ENCODE data around the gene MYH11. TPM values are rescaled to one million over a fixed set of nuclear protein-coding genes. Genes with fewer than 3 reads are reported as not detected.
"Not testable (repeated sequence)": the region's sequence is repeated elsewhere in the genome, so short reads cannot be mapped to it uniquely, and the experiment has no call there.

Gene MYH11
- total RNA-seq, 1 donor from 2014 or later = 21.6 TPM

DNA sequence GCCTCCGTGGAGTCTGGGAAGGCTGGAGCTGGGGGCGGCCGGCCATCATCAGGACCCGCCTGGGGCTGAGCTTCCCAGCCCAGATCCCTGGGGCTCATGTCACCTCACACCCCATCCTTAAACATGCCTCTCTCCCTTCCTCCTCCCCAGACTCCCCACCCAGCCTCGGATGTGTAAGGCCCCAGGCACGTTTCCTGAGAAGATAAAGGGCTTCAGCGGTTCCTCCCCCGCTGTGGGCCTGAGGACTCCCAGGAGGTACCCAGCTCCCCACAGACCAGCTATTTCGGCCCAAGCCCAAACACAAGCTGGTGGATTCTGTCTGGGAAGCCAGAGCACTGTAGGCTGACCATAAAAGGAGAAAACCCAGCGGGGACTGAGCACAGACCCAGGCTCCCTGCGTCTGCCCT lies 49.2 kb downstream of the MYH11 start:
- no peak for ATAC-seq

DNA sequence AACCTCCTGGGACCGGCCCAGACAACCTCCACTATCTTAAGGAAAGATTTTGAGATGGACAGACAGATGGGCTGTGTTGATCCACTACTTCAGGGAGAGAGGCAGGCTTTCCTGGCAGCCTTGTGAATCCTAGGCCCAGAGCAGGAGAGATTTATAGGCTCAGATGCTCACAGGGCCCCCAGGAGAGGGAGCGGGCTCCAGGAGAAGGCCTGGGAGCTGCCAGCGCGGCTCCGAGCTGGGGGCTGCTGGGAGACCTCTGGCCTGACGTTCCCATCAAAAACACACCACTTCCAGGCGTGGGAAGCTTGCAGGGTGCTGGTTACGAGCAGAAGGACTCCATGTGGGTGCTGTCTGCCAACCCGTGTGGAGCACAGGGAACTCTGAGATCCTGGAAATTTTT lies 53.2 kb downstream of the MYH11 start:
- ATAC-seq = no peak

DNA sequence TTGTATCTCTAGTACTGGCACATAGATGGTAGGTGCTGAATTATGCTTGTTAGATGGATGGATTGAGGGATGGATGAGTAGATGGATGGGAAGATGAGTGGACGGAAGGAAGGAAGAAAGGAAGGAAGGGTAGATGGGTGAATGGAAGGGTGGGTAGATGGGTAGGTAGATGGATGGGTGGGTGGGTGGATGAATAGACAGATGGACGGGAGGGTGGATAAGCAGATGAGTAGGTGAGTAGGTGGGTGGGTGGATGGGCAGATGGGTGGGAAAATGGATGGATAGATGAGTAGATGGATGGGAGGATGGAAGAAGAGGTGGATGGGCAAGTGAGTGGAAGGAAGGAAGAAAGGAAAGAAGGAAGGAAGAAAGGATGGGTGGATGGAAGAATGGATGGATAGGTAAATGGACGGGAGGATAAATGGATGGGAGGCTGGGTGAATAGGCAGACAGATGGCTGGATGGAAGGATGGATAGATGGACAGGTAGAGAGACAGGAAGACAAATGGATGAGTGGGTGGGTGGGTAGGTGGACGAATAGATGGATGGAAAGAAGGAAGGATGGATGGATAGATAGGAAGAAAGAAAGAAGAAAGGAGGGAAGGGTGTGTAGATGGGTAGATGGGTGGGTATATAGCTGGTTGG lies 56.9 kb downstream of the MYH11 start:
- ATAC-seq = no peak

DNA sequence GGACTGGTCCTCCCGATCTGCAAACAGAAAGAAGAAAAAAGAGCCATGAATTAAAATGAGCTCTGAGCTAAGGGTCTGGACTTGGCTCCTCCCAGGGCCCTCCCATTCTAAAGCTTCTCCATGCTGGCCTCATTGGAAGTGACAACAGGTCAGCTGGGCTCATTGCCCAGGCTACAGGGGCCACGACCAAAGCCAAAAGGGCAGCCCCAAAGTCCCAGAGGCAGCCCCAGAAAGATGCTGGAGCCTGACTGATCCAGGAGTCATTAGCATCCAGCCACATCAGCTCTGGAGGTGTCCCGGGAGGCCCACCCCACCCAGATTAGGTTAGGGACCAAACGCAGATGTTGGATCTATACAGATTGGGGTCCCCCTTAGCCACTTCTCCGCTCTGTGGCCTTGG lies 58.2 kb downstream of the MYH11 start:
- ATAC-seq = no peak

DNA sequence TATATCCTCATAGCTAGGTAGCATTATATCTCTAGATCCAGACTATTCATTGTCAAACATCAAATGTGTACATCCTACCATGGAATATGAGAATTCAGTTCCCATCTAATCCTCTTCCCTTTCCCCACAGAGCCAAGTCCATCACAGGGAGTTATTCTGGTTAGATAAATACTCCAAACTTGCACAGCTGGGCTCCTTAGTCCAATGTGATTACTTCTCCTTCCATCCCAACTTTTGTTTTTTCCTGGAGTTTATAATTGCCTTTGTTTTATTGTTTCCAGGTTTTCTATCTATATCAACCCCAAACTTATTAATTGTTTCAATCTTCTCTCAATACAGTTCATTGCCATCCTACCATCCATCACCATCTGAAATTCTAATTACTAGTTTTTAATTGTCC lies 59.9 kb downstream of the MYH11 start:
- ATAC-seq = no peak

DNA sequence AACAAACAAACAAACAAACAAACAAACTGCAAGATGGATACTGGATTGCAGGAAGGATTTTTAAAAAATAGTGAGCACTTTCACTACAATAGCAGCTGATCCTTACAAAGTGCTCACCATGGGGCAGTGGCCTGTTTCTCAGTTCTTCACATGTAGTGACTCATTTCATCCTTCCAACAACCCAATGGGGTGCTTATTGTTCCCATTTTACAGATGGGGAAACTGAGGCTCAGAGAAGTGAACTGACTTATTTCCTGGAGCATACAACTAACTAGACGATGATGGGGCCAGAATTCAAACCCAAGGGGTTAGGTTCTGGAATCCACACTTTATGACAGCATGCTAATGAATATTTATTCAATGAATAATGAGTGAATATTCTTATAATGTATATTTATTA lies 61.2 kb downstream of the MYH11 start:
- no peak for ATAC-seq

DNA sequence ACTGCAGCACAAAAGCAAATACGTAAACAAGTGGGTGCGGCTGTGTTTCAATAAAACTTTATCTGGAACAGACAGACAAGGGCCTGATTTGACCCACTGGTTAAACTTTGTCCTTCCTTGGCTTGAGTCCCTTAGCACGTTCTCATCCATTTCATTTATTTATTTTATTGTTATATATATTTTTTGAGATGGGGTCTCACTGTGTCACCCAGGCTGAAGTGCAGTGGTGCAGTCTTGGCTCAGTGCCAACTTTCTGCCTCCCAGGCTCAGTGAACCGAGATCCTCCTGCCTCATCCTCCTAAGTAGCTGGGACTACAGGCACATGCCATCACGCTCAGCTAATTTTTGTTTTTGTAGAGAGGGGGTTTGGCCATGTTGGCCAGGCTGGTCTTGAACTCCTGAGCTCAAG lies 64.3 kb downstream of the MYH11 start:
- no peak for ATAC-seq

DNA sequence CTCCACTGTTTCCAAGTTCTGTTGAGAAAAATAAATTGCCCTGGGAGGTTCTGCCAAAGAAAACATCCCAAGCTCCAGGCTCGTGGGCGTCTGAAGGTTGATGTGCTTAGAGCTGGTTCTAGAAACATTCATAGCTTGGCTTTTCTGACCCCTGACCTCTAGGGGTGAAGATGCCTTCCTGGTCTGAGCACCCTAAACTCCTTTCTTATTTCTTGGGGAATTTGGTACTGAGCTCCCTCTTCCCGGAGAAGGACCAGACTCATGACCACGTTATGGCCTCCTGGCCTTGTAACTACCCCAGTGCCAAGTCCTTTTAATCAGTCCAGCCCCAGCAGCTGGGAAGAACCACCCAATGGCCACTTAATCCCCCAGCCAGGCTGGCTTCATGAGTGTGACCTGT lies 66.4 kb downstream of the MYH11 start:
- ATAC-seq = no peak

DNA sequence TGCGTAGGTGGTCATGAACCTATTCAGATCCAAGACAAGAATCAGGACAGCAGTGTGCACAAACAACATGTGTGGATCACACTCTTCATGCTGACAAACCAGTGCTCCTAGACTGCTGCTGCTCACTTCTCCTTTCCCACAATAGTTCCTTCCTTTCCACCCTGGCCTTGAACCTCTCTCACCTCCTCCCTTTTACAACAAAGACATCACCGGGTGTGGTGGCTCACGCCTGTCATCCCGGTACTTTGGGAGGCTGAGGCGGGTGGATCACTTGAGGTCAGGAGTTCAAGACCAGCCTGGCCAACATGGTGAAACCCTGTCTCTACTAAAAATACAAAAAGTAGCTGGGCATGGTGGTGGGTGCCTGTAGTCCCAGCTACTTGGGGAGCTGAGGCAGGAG lies 67.0 kb downstream of the MYH11 start:
- not testable (repeated sequence) for ATAC-seq

DNA sequence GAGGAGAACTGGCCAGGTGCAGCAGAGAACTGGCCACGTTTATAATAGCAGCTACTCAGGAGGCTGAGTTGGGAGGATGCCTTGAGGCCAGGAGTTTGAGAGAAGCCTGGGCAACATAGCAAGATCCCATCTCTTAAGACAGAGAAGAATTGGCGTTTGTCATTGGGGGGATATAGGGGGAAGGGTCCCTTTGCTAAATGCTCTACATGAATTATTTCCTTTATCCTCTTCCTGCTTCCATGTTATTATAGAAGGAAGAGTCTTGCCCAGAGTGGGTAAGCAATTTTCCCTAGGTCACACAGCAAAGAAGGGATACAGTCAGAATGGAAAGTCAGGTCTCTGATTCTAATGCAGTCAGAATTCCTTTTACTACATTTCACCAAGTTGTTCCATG lies 68.0 kb downstream of the MYH11 start:
- ATAC-seq = no peak

DNA sequence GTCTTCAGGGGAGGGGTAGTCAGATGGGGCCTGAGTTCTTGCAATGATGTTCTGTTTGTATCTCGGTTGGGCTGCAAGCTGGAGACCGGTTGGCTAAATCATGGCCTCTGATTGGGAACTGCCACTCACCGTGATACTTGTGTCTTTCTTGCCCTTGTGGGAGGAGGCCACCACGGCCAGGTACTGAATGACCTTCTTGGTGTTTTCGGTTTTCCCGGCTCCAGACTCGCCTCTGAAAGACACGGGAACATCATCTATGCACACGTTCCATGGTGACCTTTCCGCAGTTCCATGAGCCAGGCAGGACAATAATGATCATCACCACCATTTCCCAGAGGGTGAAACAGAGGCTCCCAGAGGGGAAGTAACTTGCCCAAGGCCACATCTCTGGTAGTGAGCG lies 70.3 kb downstream of the MYH11 start:
- ATAC-seq = no peak

DNA sequence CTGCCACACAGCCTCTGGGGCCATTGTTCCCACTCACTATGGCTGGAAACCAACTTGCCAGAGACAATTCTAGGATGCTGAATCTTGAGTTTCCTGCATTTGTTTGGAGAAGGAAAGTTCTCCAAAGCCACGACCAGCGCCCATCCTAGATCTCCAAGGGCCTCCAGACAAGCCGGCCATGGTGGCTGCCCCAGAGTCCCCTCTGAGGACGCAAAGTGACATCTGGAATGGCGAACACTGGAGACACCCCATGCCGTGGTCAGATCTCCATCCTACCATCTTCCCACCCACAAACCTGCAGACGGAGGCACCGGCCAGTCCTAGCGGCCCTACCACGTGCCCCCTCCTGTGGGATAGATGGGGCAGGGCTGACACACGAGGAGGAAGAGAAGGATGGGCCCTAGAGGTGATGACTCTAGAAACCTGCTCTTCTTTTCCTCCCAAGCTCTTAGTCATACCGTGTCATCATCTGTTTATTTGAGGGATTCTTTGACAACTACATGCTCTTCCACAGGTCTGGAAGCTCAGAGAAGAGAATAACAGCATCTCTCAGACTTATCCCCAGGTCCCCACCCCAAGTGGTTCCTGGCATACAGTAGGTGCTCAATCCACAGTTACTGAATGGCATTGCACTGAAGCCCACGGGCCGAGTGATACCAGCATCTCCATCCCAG lies 71.3 kb downstream of the MYH11 start:
- ATAC-seq = no peak

DNA sequence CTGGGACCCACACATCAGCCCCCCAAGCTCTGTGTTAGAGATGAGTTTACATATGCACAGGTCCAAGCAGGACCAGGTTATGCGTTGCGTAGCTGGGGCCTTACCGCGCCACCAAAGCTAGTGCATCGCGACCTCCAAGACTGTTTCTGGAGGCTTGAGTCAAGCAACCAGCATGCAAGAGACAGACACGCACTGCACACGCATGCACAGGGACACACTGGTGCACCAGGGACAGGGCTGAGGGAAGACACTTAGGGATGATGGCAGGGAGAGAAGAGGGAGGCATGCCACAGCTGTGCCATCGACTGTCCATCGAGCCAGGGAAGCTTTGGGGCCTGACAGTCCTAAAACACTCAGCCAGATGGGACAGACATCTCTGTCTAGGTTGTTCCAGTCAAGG lies 72.8 kb downstream of the MYH11 start:
- ATAC-seq = no peak

DNA sequence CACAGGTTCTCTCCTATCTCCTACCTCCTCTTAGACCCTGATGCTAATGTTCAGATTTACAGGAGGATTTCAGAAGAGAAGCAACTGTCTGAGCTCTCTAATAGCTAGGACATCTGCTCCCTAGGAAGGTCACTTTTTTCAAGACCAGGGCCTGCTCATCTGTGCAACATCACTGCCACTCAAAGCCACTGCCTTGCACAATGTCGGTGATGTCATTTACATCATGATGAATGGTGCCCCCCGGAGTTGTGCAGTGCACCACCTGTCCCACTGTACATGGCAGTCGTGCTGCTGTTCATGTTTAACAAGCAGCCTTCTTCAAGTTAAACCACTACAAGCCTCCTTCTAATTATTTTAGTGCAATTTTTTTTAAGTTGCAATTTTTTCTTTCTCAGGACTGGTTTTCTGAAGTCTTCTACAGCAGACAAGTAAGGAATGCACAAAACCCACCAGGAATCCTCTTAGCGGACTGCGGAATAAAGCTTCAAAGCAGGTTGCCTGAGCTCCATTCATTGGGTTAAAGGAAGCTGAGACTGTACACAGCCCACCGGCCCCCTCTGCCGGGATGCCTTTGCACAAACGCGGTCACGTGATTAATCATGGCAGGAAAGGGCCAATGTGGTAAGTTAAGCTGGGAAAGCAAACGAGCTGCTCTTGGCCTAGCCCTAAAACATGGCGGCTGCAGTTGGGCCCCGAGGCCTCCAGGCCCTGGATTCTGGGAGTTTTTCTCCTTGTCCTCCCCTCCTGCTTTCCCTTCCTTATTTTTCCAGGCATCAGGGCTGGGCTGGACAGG lies 74.1 kb downstream of the MYH11 start:
- no peak for ATAC-seq

DNA sequence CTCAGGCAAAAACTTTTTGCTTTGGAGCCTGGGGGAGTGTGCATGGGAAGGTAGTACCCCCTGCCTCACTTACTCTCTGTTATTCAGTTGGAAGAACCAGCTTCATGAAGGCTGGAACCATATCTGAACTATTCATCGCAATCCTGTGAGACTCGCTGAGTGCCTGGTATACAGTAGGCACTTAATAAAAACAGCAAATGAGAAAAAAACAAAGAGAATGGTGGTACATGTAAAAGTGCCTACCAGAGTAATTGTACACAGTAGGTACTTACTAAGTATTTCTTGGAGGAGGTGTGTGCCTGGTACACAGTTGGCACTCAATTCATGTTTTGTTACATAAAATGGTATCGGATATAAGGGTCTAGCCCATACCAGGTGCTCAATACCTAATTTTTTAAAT lies 75.2 kb downstream of the MYH11 start:
- ATAC-seq = no peak

DNA sequence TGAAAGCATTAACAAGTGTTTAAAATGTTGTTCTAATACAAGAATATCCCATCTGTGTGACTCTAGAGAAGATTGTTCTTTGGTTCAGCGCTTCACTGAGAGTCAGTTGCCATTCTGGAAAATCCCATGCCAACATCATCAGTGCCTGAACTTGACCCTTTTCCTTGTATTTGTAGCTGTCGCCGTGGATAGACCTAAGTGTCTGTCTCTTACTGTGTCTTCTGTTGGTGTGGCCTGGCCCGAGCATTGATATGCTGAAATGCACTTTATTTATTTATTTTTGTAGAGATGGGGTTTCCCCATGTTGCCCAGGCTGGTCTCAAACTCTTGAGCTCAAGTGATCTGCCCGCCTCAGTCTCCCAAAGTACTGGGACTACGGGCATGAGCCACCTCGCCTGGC lies 76.0 kb downstream of the MYH11 start:
- ATAC-seq = no peak

DNA sequence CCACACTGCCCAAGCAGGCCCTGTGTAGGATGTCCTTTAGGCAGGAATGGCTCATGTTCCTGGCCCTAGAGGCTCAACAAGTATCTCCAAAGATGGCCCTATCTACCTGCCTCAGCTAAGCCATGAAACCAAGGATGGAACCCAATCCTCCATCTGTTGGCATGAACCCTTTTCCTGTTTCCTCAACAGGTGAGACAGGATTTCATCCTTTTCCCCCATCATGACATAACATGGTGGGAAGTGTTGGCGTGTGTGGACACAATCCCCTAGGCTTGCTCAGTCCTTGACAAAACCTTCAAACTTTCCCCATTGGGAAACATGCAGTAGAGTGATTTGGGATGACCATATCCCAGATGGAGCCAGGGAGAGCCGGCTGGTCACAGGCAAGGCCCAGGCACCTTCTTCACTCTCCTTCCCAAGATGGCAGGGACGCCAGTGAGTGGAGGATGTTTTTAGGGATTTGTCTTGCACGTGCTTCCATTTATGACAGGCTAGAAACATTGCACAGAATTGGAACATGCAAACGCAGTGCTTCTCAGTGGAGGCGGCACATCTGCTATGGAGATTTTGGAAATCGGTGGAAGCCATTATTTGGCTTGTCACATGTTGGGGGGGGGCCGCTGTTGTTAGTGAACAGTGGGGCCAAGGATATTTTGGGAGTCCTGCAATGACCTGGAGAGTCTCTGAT lies 77.0 kb downstream of the MYH11 start:
- ATAC-seq = no peak

DNA sequence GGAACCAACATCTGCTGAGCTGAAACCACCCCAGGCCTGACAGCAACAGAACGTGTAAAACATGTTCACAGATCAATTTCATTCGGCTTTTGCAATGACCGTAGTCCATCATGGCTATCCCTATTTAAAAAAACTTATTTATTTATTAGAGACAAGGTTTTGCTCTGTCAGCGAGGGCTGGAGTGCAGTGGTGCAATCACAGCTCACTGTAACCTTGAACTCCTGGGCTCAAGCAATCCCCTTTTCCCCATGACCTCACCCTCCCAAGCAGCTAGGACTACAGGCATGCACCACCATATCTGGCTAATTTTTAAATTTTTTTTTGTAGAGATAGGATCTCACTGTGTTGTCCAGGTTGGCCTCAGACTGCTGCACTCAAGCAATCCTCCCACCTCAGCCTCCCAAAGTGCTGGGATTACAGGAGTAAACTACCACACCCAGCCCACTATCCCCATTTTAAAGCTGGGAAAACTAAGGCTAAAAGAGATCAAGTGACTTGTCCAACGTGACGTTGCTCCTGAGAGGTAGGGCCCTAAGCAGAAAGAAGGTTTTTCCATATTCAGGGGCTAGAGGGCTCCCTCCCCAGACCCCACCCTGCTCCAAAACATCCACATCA lies 77.7 kb downstream of the MYH11 start:
- ATAC-seq = no peak

DNA sequence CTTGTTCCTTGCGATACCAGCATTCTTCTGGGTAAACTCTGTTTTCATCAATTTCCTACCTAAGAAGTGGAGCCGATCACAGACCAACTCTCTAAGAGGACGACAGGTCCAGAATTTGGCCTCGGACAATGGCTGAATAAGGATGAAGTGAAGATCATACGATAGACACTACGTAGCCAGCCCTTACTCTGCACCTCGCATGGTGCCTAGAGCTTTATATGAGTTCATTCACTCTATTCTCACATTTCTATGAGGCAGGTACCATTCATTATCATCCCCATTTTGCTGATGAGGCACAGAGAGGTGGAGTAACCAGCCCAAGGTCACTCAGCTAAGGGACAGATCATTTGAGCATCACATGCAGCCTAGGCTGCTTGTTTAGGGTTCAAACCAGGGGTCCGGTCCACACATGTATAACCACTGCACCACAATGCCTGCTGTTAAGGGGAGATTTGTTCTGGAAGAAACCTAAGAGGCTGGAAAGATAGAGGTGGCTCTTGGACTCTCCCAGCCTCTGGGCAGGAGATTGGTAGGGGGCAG lies 78.6 kb downstream of the MYH11 start:
- no peak for ATAC-seq

DNA sequence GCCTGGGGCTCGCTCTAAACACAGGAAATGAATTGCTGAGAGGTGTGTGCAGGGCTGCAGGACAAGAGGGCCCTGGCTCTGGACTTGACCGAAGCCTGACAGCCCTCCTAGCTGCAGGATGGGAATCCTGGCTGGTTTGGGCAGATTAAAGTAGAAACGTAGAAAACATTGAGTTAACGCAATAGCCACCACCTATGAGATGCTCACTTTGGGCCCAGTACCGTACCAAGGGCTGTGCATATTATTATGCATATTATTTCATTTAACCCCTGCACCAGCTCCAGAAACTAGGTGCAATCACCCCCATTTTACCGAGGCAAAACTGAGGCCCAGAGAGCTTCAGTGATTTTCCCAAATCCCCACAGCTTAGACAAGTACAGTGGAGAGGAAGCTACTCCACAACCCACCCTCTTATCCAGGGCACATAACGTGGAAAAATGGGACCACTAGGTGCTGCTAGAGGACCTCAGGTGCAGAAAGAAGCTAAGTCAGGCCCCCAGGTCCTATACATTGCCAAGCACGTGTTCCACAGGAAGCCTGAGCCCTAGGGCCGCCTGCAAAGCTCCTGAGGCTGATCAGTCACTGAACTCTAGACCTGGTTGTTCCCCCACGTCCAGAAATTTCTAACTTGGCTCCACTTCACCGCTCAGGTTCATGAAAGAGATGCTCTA lies 79.2 kb downstream of the MYH11 start:
- ATAC-seq = no peak

DNA sequence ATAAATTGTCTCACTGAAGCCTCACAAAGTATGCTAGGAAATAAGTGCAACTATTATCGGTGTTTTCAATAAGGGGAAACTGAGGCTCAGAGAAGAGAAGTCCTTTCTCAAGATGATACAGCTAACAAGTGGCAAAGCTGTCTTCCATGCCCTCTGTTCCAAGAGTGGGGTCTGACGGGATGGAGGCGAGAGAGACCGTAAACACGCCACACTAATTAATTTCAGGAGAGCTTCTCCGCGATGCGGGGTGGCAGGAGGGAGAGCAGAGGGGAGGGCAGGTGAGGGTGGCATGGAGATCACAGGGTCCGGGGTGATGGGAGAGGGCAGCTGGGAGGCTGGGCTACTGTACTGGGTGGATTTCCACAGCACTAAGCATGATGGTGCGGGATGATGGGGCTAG lies 80.3 kb downstream of the MYH11 start:
- ATAC-seq = no peak

Data from esophagus mucosa (tissue), 1 donor.